Smooth muscle cell of the brain vasculature (primary cell): ENCODE data around the gene LMF1.
"Not testable (repeated sequence)": the region's sequence is repeated elsewhere in the genome, so short reads cannot be mapped to it uniquely, and the experiment has no call there.

Source experiments
- DNase-seq: peaks from one replicate; pipeline ENCODE4 v3.0.0-alpha.2; 2012; ENCODE audit warnings: low read depth, low spot score

The LMF1 gene

GRCh38 chr16:832652-833336, 138.0 kb downstream of the LMF1 start:
- DNase-seq: no peak

GRCh38 chr16:831571-832413, 139.0 kb downstream of the LMF1 start:
- DNase-seq: no peak

GRCh38 chr16:830871-831570, 139.8 kb downstream of the LMF1 start:
- DNase-seq: no peak

- no peak for DNase-seq
Observed at GRCh38 chr16:830107-830870, 140.5 kb downstream of the LMF1 start.

- DNase-seq: no peak
Observed at GRCh38 chr16:828891-829290, 141.9 kb downstream of the LMF1 start.

GRCh38 chr16:827513-827912, 143.3 kb downstream of the LMF1 start:
- DNase-seq: no peak

- DNase-seq: no peak
Observed at GRCh38 chr16:825341-826061, 145.3 kb downstream of the LMF1 start.

GRCh38 chr16:824601-825000, 146.2 kb downstream of the LMF1 start:
- DNase-seq: no peak

GRCh38 chr16:824194-824593, 146.6 kb downstream of the LMF1 start:
- DNase-seq: no peak

GRCh38 chr16:822909-823297, 147.9 kb downstream of the LMF1 start:
- no peak for DNase-seq

- DNase-seq: no peak
Observed at GRCh38 chr16:822174-822908, 148.4 kb downstream of the LMF1 start.

GRCh38 chr16:821751-822150, 149.0 kb downstream of the LMF1 start:
- DNase-seq: no peak

- DNase-seq: no peak
Observed at GRCh38 chr16:820748-821147, 150.0 kb downstream of the LMF1 start.

- DNase-seq: not testable (repeated sequence)
Observed at GRCh38 chr16:820044-820408, 150.8 kb downstream of the LMF1 start.

- no peak for DNase-seq
Observed at GRCh38 chr16:819336-820043, 151.3 kb downstream of the LMF1 start.

- DNase-seq: no peak
Observed at GRCh38 chr16:818592-818991, 152.2 kb downstream of the LMF1 start.

- DNase-seq: no peak
Observed at GRCh38 chr16:818132-818531, 152.7 kb downstream of the LMF1 start.

GRCh38 chr16:817001-817906, 153.5 kb downstream of the LMF1 start:
- DNase-seq: no peak

GRCh38 chr16:815861-816260, 154.9 kb downstream of the LMF1 start:
- no peak for DNase-seq
